Gastroesophageal sphincter (tissue), 4 donors: Measurements from ENCODE around the gene PDE8A. TPM values are rescaled to one million over a fixed set of nuclear protein-coding genes. Genes with fewer than 3 reads are reported as not detected.

Experiments
- ATAC-seq: fragments of 150-250 bp; one replicate; pipeline ENCODE4 v1.9.1; 2016; ENCODE audit warnings: mild to moderate bottlenecking, moderate library complexity
- H3K27ac ChIP-seq, 4 donors: fragments of 200-600 bp; sonication (generic) in 3 of 4; 1 replicate in 3 of 4; 2 replicates in 1 of 4; pipeline ENCODE4 v1.5.1; 2016 to 2019
- H3K27me3 ChIP-seq: fragments of 200-600 bp; sonication (generic); one replicate; pipeline ENCODE4 v1.5.1; 2019
- H3K36me3 ChIP-seq, 2 donors: fragments of 200-600 bp; sonication (generic); one replicate each; pipeline ENCODE4 v1.5.1; 2019; ENCODE audit warnings: control low read depth in 1 of 2
- H3K4me1 ChIP-seq, 3 donors: fragments of 200-600 bp; sonication (generic); 1 replicate in 2 of 3; 2 replicates in 1 of 3; pipeline ENCODE4 v1.5.1; 2016 to 2019; ENCODE audit warnings: control low read depth in 2 of 3
- H3K4me3 ChIP-seq, 2 donors: fragments of 200-600 bp; sonication (generic); one replicate each; pipeline ENCODE4 v1.5.1; 2019; ENCODE audit warnings: mild to moderate bottlenecking in 1 of 2, moderate library complexity in 1 of 2
- H3K9me3 ChIP-seq, 3 donors: fragments of 200-600 bp; sonication (generic); one replicate each; pipeline ENCODE4 v1.5.1; 2017 to 2019; ENCODE audit warnings: control low read depth in 2 of 3
- CTCF ChIP-seq, 4 experiments: fragments of 200-600 bp in 2 of 4; fragments of 450-650 bp in 2 of 4; sonication (generic) in 1 of 4; IDR thresholded peaks; one replicate each; pipeline ENCODE4 v1.5.1; 2017 to 2019; ENCODE audit warnings: antibody characterized with exemption in 4 of 4, mild to moderate bottlenecking in 2 of 4, moderate library complexity in 2 of 4
- EP300 ChIP-seq: sonication (generic); formaldehyde crosslinking; IDR thresholded peaks from one replicate; pipeline ENCODE4 v1.6.1; 2017; ENCODE audit warnings: antibody characterized with exemption, mild to moderate bottlenecking
- POLR2A ChIP-seq, 2 donors: fragments of 450-650 bp; IDR thresholded peaks; one replicate each; pipeline ENCODE4 v1.6.1; 2017; ENCODE audit warnings: antibody characterized with exemption in 2 of 2, mild to moderate bottlenecking in 2 of 2, moderate library complexity in 1 of 2
- POLR2AphosphoS5 ChIP-seq: sonication (generic); formaldehyde crosslinking; IDR thresholded peaks from one replicate; pipeline ENCODE4 v1.6.1; 2017; ENCODE audit warnings: antibody characterized with exemption
- WGBS, 2 donors: methylation state at CpG; one replicate each; pipeline ENCODE4 v1.1.5; 2018; ENCODE audit warnings: low coverage in 1 of 2; 5-methylcytosine and 5-hydroxymethylcytosine counted together
- total RNA-seq, 4 donors: library from RNA; depleted of rRNA; stranded (reverse); fragments of >200 nt; gene quantifications; one replicate each; pipeline ENCODE4 v1.1.0, GENCODE V29; 2016

PDE8A gene
- total RNA-seq, 4 donors from 2014 or later: 34.6 to 73.2 (median 56.2) TPM

- H3K9me3 ChIP-seq: peaks cover 0 to 5% (median 0%) of the 10 kb centered on the region in 3 donors
- no peaks in the 10 kb centered on the region for H3K27me3 ChIP-seq
- no peak for ATAC-seq
- no peaks in the 10 kb centered on the region for H3K4me1 ChIP-seq
- WGBS, 2 donors: 96 to 100% methylated on average over 1 to 2 of the region's 2 CpGs
- H3K36me3 ChIP-seq: peaks cover 0 to 98% of the 10 kb centered on the region in 2 donors
- H3K4me3 ChIP-seq: no peak overlapping the region
- TF ChIP-seq POLR2A (IDR thresholded peaks at IDR 0.05) (no peak), POLR2AphosphoS5 (no peak)
- no peak overlapping the region for H3K27ac ChIP-seq
These were observed 105.2 kb downstream of the PDE8A start for GRCh38 chr15:85086855-85087254.

GRCh38 chr15:85088300-85088699 is 106.6 kb downstream of the PDE8A start:
- H3K27ac ChIP-seq: no peak overlapping the region
- no peak overlapping the region for H3K4me3 ChIP-seq
- WGBS, 2 donors: 83 to 84% methylated on average over 5 of the region's 5 CpGs
- no peak for ATAC-seq
- H3K27me3 ChIP-seq: no peaks in the 10 kb centered on the region
- no peaks in the 10 kb centered on the region for H3K4me1 ChIP-seq
- H3K36me3 ChIP-seq: peaks cover 0 to 99% of the 10 kb centered on the region in 2 donors
- H3K9me3 ChIP-seq: peaks cover 0 to 5% (median 0%) of the 10 kb centered on the region in 3 donors
- no peak for TF ChIP-seq POLR2AphosphoS5
- no peak for TF ChIP-seq CTCF (IDR thresholded peaks at IDR 0.05)
- TF ChIP-seq EP300: no peak
- no peak for TF ChIP-seq POLR2A (IDR thresholded peaks at IDR 0.05)

- Histone ChIP-seq H3K36me3 (peaks cover 0 to 99% of the 10 kb centered on the region in 2 donors), H3K27me3 (no peaks in the 10 kb centered on the region), H3K4me1 (no peaks in the 10 kb centered on the region), H3K27ac (no peak overlapping the region), H3K9me3 (peaks cover 0 to 5% (median 0%) of the 10 kb centered on the region in 3 donors), H3K4me3 (no peak overlapping the region)
- no peak for ATAC-seq
- 73 to 82% methylated on average over 4 to 5 of the region's 5 CpGs for WGBS, 2 donors
- no peak for TF ChIP-seq POLR2AphosphoS5
- TF ChIP-seq EP300: no peak
- TF ChIP-seq POLR2A (IDR thresholded peaks at IDR 0.05): no peak
- TF ChIP-seq CTCF (IDR thresholded peaks at IDR 0.05): no peak
These were observed 108.4 kb downstream of the PDE8A start for GRCh38 chr15:85089929-85090597.

- ATAC-seq: no peak
- Histone ChIP-seq H3K27ac (no peak overlapping the region), H3K4me3 (no peak overlapping the region), H3K36me3 (peaks cover 0 to 99% of the 10 kb centered on the region in 2 donors), H3K4me1 (no peaks in the 10 kb centered on the region), H3K27me3 (no peaks in the 10 kb centered on the region), H3K9me3 (peaks cover 0 to 5% (median 0%) of the 10 kb centered on the region in 3 donors)
- WGBS, 2 donors: 90% methylated on average over 2 of the region's 2 CpGs; no CpG with 5 or more reads in 1 of the 2 donors
- no peak for TF ChIP-seq EP300
- no peak for TF ChIP-seq CTCF (IDR thresholded peaks at IDR 0.05)
- TF ChIP-seq POLR2AphosphoS5: no peak
- no peak for TF ChIP-seq POLR2A (IDR thresholded peaks at IDR 0.05)
These were observed 110.3 kb downstream of the PDE8A start for GRCh38 chr15:85091990-85092389.

GRCh38 chr15:85094685-85095084 is 113.0 kb downstream of the PDE8A start:
- Histone ChIP-seq H3K27me3 (no peaks in the 10 kb centered on the region), H3K27ac (no peak overlapping the region), H3K36me3 (peaks cover 0 to 95% of the 10 kb centered on the region in 2 donors), H3K4me1 (no peaks in the 10 kb centered on the region), H3K4me3 (no peak overlapping the region), H3K9me3 (no peaks in the 10 kb centered on the region)
- TF ChIP-seq POLR2AphosphoS5 (no peak), CTCF (IDR thresholded peaks at IDR 0.05) (no peak), POLR2A (IDR thresholded peaks at IDR 0.05) (no peak), EP300 (no peak)
- no peak for ATAC-seq
- 85 to 100% methylated on average over 2 to 3 of the region's 3 CpGs for WGBS, 2 donors
